ENCODE measurements around the gene ZNF664. TPM values are rescaled to one million over a fixed set of nuclear protein-coding genes. Genes with fewer than 3 reads are reported as not detected.

Gene ZNF664
- polyA plus RNA-seq, 1 donor from 2014 or later = 146 TPM

- no peaks in the 10 kb centered on the region for H4K20me1 ChIP-seq (ENCODE audit: insufficient read depth)
- no peaks in the 10 kb centered on the region for H3F3A ChIP-seq (ENCODE audit: insufficient read depth, low read length, poor library complexity, severe bottlenecking)
- H3K4me3 ChIP-seq (ENCODE audit: low read length) = no peak overlapping the region
- H3K79me2 ChIP-seq (replicated peaks; ENCODE audit: insufficient read depth, low read length) = no peaks in the 10 kb centered on the region
- H3K9ac ChIP-seq (ENCODE audit: low read length) = no peak overlapping the region
- no peak for TF ChIP-seq CTCF (IDR thresholded peaks at IDR 0.05; ENCODE audit: poor library complexity, severe bottlenecking)
- no peaks in the 10 kb centered on the region for H3K9me2 ChIP-seq (ENCODE audit: insufficient read depth, low read length)
- no peak overlapping the region for H3K27ac ChIP-seq (ENCODE audit: low read length)
- no peaks in the 10 kb centered on the region for H3K27me3 ChIP-seq (ENCODE audit: insufficient read depth, low read depth, low read length)
- H3K36me3 ChIP-seq (ENCODE audit: insufficient read depth, low read length) = no peaks in the 10 kb centered on the region
- H3K4me2 ChIP-seq (ENCODE audit: low read length) = no peak overlapping the region
- H3K9me3 ChIP-seq (ENCODE audit: low read length) = no peaks in the 10 kb centered on the region
- H2AFZ ChIP-seq (ENCODE audit: low read depth, low read length) = no peak overlapping the region
Measured at GRCh38 chr12:124024776-124025175, 51.8 kb downstream of the ZNF664 start.

GRCh38 chr12:124025661-124026060, 52.6 kb downstream of the ZNF664 start:
- Histone ChIP-seq H4K20me1 (ENCODE audit: insufficient read depth) (no peaks in the 10 kb centered on the region), H3K9me2 (ENCODE audit: insufficient read depth, low read length) (no peaks in the 10 kb centered on the region), H3K4me2 (ENCODE audit: low read length) (no peak overlapping the region), H3K9ac (ENCODE audit: low read length) (no peak overlapping the region), H3K27me3 (ENCODE audit: insufficient read depth, low read depth, low read length) (no peaks in the 10 kb centered on the region), H3K36me3 (ENCODE audit: insufficient read depth, low read length) (no peaks in the 10 kb centered on the region), H2AFZ (ENCODE audit: low read depth, low read length) (no peak overlapping the region), H3K27ac (ENCODE audit: low read length) (no peak overlapping the region), H3K4me3 (ENCODE audit: low read length) (no peak overlapping the region), H3F3A (ENCODE audit: insufficient read depth, low read length, poor library complexity, severe bottlenecking) (no peaks in the 10 kb centered on the region), H3K79me2 (replicated peaks; ENCODE audit: insufficient read depth, low read length) (no peaks in the 10 kb centered on the region), H3K9me3 (ENCODE audit: low read length) (no peaks in the 10 kb centered on the region)
- TF ChIP-seq RAD21 (conservative IDR thresholded peaks at IDR 0.05) (no peak), REST (IDR thresholded peaks at IDR 0.05; ENCODE audit: borderline replicate concordance) (no peak), SMC3 (conservative IDR thresholded peaks at IDR 0.05; ENCODE audit: poor library complexity) (no peak), MXI1 (conservative IDR thresholded peaks at IDR 0.05; ENCODE audit: poor library complexity, severe bottlenecking) (no peak), CTCF (IDR thresholded peaks at IDR 0.05; ENCODE audit: poor library complexity, severe bottlenecking) (no peak), EP300 (conservative IDR thresholded peaks at IDR 0.05; ENCODE audit: poor library complexity, severe bottlenecking) (no peak), TAF1 (IDR thresholded peaks at IDR 0.05; ENCODE audit: low read depth) (no peak), POLR2AphosphoS5 (IDR thresholded peaks at IDR 0.05) (no peak), EZH2 (IDR thresholded peaks at IDR 0.05; ENCODE audit: borderline replicate concordance, insufficient read depth, low read length, poor library complexity, severe bottlenecking) (no peak)
